Kidney glomerular epithelial cell (primary cell): ENCODE data around the gene TBC1D22B.
"Not testable (repeated sequence)": the region's sequence is repeated elsewhere in the genome, so short reads cannot be mapped to it uniquely, and the experiment has no call there.

Experiments used
- DNase-seq: peaks from one replicate; lab custom pipeline; 2025; lab: John Stamatoyannopoulos, UW

Gene TBC1D22B

GRCh38 chr6:37303091-37303660 lies 45.6 kb downstream of the TBC1D22B start:
- no peak for DNase-seq

GRCh38 chr6:37303891-37304503 lies 46.4 kb downstream of the TBC1D22B start:
- DNase-seq, result peak; percentile 4

- DNase-seq, result no peak
Observed at GRCh38 chr6:37304766-37305165, 47.2 kb downstream of the TBC1D22B start.

GRCh38 chr6:37305841-37306425 lies 48.4 kb downstream of the TBC1D22B start:
- no peak for DNase-seq

GRCh38 chr6:37306624-37307222 lies 49.2 kb downstream of the TBC1D22B start:
- DNase-seq, result no peak

GRCh38 chr6:37307484-37307883 lies 49.9 kb downstream of the TBC1D22B start:
- not testable (repeated sequence) for DNase-seq

GRCh38 chr6:37308069-37308815 lies 50.7 kb downstream of the TBC1D22B start:
- no peak for DNase-seq

GRCh38 chr6:37309046-37309445 lies 51.5 kb downstream of the TBC1D22B start:
- DNase-seq, result no peak

- DNase-seq, result no peak
Observed at GRCh38 chr6:37309692-37310091, 52.1 kb downstream of the TBC1D22B start.

- no peak for DNase-seq
Observed at GRCh38 chr6:37310966-37311365, 53.4 kb downstream of the TBC1D22B start.

- no peak for DNase-seq
Observed at GRCh38 chr6:37311741-37312473, 54.3 kb downstream of the TBC1D22B start.

GRCh38 chr6:37313723-37314486 lies 56.3 kb downstream of the TBC1D22B start:
- DNase-seq, result no peak

GRCh38 chr6:37314487-37315156 lies 57.0 kb downstream of the TBC1D22B start:
- no peak for DNase-seq

- DNase-seq, result no peak
Observed at GRCh38 chr6:37315157-37315515, 57.6 kb downstream of the TBC1D22B start.

GRCh38 chr6:37316071-37316470 lies 58.5 kb downstream of the TBC1D22B start:
- DNase-seq, result no peak

GRCh38 chr6:37317312-37318038 lies 59.9 kb downstream of the TBC1D22B start:
- DNase-seq, result no peak

GRCh38 chr6:37319156-37319555 lies 61.6 kb downstream of the TBC1D22B start:
- DNase-seq, result no peak

- no peak for DNase-seq
Observed at GRCh38 chr6:37319856-37320480, 62.4 kb downstream of the TBC1D22B start.

- DNase-seq, result no peak
Observed at GRCh38 chr6:37320646-37321045, 63.1 kb downstream of the TBC1D22B start.
